GM18858 (cell line): Measurements from ENCODE around the gene MTA1.

Experiments used
- ATAC-seq: cut with Tn5 transposase; IDR thresholded peaks from one replicate; pipeline ENCODE4 v1.9.1; 2021; ENCODE audit not compliant: unreplicated experiment

The MTA1 gene

DNA sequence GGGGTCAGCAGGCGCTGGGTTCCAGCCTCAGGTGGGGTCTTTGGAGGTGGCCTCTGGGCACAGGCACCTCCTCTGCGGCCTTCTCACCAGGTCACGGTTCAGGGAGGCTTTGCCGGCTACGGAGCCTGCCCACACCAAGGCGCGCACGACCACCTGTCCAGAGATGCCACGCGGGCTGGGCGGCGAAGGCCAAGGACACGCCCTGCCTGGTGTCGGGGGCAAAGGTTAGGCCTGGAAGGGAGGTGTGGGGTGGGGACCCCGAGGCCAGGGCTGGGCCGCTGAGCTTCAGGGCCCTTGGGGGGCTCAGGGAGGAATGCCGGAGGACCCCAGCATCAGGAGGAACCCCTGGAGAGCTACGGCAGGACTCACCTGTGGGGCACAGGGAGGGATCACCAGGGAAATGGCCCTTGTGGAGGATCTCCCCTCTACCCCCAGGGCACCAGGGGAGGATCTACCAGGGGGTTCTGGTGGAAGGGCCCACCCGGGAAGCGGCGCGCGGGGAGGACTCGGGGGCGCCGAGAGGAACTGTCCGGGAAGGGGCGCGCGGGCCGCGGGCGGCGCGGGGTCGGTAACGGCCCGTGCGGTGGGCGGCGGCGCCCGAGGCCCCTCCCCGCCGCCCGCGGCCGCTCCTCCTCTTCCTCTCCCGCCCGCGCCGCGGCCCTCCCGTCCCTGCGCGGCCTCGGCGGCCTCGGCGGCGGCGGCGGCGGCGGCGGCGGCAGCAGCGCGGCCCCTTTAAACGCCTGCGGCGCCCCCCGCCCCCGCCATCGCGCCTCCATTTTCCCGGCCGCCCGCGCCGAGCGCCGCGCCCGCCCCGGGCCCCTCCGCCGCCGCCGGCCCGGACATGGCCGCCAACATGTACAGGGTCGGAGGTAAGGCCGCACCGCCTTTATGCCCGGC, at the start of gene MTA1:
Gene MTA1 (plus strand): TSS at position 633 of the 897 bp plus-strand sequence. CDS start 209 bp downstream, at position 842.
- no peak for ATAC-seq

- no peak for ATAC-seq
Observed at GRCh38 chr14:105374389-105374788, 45.2 kb upstream of the MTA1 start.

- no peak for ATAC-seq
Observed at GRCh38 chr14:105375635-105376057, 44.0 kb upstream of the MTA1 start.

- no peak for ATAC-seq
Observed at GRCh38 chr14:105376521-105377440, 42.8 kb upstream of the MTA1 start.

DNA sequence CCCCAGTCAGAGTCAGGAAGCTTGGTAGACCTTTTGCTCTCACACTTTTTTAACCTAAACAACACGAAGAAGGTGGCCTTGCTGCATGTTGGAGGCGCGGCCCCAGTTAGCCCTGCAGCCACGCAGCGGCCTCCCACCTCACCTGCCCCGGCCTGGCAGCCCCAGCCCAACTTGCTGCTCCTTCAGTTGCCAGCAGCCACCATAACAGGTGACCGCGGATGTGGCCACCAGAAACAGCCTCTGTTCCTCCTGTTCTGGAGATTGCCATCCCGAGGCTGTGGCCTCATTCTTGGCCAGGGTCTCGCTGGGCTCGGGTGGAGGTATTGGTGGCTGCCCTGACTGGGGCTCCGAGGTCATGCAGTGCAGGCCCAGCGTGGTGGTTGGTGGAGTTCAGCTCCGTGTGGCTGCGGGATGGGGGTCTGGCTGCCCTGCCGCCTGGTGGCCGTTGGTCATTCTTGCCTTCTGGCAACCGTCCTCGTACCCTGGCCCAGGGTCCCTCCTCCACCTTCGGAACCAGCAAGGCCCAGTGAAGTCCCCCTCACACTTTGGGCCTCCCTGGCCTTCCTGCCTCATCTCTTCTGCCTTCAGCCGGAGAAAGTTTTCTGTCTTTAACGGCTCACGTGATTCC, 42.0 kb upstream of the MTA1 start:
- ATAC-seq, result no peak

- no peak for ATAC-seq
Observed at GRCh38 chr14:105378199-105378598, 41.4 kb upstream of the MTA1 start.

DNA sequence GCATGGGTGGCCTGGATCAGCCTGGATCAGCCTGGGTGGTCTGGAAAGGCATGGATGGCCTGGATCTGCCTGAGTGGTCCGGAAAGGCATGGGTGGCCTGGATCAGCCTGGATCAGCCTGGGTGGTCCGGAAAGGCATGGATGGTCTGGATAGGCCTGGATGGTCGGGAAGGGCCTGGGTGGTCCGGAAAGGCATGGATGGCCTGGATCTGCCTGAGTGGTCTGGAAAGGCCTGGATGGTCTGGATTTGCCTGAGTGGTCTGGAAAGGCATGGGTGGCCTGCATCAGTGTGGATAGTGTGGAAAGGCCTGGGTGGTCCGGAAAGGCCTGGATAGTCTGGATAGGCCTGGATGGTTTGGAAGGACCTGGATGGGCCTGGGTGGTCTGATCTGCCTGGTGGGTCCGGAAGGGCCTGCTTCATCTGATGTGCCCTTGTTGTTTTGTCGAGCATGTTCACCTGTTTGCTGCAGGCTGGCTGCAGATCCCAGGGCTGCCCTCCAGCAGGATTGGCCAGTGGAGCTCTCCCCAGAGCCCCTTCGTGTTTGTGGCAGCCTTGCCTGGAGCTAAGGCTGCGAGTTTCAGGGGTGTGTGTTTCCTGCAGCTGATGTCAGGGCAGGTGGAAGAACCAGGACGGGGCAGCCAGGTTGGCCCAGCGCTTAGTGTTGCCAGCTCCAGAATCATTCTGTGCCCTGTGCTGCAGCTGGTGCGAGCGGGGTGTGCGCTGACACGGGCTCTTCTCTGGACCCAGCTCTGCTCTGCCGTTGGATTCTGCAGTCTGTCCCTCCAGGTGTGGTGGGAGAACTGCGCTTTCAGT, 40.5 kb upstream of the MTA1 start:
- ATAC-seq, result no peak

DNA sequence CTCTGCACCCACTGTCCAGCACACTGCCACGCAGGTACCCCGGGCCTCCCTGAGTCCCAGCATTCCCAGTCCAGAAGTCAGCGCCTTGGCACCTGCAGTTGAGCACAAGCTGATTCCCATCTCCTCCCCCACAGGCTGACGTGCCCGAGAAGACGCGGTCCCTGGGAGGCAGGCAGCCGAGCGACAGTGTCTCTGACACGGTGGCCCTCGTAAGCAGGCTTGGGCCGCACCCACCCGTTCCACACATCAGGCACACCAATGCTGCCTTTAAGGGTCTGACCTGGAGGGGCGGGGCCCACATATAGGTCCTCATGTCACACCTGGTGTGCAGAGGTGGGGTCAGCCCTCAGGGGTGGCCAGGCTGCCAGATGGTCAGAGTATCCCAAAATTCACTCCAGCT, 39.7 kb upstream of the MTA1 start:
- ATAC-seq, result no peak

- ATAC-seq, result no peak
Observed at GRCh38 chr14:105380756-105381155, 38.9 kb upstream of the MTA1 start.

GRCh38 chr14:105381446-105382342, 37.9 kb upstream of the MTA1 start:
- no peak for ATAC-seq

DNA sequence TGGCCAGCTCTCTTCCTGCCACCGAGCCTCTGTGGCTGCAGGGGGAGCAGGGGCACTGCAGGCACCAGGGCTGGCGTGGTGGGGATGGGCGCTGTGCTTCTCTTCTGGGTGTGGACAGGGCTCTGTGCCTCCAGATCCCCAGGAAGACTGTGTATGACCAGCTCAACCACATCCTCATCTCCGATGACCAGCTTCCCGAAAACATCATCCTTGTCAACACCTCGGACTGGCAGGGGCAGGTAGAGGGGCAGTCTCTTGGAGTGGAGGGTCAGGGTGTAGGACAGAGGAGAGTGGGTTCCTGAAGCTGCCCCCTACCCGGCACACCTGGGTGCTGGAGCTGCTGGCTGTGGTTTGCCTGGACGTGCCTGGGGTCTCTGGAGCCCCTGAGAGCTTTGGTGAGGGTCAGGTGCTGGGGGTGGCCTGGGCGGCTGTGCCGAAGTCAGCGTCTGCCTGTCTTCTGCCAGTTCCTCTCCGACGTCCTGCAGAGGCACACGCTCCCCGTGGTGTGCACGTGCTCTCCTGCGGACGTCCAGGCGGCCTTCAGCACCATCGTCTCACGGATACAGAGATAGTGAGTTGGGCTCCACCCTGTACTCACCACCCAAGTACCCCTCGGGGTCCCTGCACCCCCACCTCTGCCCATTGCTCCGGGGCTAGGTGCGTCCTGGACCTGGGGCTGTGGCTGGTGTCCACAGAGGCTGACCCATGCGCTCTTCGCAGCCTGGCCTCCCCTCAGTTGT, 37.1 kb upstream of the MTA1 start:
- no peak for ATAC-seq

- no peak for ATAC-seq
Observed at GRCh38 chr14:105383083-105383730, 36.4 kb upstream of the MTA1 start.

GRCh38 chr14:105384041-105384557, 35.5 kb upstream of the MTA1 start:
- no peak for ATAC-seq

- no peak for ATAC-seq
Observed at GRCh38 chr14:105384605-105385321, 34.9 kb upstream of the MTA1 start.

DNA sequence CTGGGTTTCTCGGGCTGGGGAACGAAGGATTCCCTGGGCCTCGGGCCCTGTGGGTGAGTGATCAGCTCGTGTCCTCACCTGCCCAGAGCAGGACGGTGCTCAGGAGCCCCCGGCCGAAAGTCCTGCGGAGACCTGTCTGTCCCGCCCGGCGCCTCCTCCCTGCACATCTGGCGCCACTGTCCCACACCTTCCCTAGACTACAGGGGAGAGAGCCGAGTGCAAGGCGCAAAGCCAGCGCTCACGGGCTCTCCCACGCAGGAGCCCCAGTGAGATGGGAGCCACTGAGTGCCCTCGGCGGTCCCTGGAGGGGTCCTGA, 34.3 kb upstream of the MTA1 start:
- no peak for ATAC-seq

DNA sequence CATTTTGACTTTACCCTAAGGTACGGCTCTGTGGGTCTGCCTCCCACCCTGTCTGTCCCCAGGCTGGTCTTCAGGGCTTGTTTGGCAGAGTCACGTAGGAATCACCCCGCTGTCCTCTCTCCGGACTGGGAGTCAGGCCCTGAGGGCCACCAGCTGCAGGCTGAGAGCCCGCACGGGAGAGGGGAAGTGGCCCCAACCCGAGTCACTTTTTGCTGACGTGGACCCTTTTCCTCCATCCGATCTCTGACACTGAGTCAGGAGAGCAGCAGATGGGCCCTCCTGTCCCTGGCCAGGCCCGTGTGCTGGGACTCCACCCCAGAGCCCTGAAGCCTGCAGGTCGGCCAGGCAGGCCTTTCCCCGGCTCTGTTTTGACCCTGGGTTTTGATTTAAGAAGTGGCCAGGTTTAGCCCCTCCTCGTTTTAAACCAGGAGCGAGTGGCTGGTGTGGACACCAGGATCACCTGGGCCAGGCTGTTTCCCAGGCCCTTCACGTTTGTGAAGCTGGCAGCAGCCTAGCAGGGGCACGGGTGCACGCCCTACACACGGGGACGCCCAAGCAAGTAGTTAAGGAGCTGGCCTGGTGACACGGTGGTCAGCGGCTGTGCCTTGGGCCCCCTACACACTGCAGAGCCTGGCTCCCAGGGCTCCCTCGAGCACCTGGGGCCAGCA, 33.8 kb upstream of the MTA1 start:
- no peak for ATAC-seq
